ENCODE data around the gene KRT32.

DNA sequence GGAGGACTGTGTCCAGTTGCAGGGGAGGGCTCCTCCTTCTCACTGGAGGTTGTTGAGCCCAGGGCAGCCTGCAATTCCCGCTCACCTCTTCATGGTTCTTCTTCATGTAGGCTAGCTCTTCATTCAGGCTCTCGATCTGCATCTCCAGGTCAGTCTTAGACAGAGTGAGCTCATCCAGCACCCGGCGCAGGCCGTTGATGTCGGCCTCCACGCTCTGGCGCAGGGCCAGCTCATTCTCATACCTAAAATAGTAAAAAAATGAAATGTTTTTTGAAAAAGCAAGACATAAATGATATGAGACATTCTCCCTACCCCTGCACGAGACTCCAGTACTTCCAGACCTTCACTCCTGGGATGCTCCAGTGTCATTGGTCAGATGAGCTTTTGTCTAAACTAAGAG, 36.0 kb upstream of the KRT32 start:
- TF ChIP-seq, protein P1, sequence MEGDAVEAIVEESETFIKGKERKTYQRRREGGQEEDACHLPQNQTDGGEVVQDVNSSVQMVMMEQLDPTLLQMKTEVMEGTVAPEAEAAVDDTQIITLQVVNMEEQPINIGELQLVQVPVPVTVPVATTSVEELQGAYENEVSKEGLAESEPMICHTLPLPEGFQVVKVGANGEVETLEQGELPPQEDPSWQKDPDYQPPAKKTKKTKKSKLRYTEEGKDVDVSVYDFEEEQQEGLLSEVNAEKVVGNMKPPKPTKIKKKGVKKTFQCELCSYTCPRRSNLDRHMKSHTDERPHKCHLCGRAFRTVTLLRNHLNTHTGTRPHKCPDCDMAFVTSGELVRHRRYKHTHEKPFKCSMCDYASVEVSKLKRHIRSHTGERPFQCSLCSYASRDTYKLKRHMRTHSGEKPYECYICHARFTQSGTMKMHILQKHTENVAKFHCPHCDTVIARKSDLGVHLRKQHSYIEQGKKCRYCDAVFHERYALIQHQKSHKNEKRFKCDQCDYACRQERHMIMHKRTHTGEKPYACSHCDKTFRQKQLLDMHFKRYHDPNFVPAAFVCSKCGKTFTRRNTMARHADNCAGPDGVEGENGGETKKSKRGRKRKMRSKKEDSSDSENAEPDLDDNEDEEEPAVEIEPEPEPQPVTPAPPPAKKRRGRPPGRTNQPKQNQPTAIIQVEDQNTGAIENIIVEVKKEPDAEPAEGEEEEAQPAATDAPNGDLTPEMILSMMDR (conservative IDR thresholded peaks at IDR 0.05; ENCODE audit: low read length) = no peak
- TF ChIP-seq EZH2phosphoT487 (IDR thresholded peaks at IDR 0.05; ENCODE audit: borderline replicate concordance, low read depth, low read length) = no peak
